ENCODE data around the gene SNRPF.
A peak's percentile ranks its signal among the peaks of the same experiment; 100 is the strongest.

Gene SNRPF

DNA sequence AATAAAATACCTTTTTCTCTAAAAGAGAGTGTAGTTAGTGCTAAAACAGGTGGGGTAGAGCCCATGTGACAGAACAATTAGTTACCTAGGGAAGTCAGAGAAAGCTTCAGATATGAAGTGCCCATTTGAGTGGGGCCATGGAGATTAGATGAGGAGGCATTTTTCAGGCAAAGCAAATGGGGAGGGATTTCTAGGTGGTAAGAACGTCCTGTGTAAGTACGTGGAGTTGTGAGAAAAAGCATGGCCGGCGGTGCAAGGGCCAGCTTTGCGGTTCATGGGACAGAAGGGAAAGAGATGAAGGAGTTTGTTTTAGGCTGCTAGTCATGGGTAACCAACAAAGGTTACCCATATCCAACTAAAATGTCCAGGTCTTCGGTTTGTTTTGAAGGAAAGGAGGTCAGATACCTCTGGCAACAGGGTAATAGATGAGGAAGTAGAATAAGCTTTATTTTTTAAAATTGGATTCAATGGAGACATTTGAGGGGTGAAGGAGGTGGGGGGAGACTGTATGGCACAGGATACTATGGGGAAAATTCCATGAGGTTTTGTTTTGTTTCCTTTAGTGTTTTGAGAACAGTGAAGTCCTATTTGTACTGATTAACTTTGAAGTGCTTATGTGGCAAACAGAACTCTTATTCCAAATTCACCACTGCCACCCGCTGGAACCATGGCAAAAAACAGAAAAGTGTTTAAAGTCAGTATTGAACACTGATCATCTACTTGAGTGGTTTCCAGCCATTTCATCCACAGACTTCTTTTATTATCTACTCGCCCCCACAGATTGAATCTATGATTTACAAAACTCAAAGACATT is 10.0 kb upstream of the SNRPF start:
- TF ChIP-seq CTCF (IDR thresholded peaks at IDR 0.05; ENCODE audit: low read depth, low read length), result peak; percentile 37
- DNase-seq (ENCODE audit: extremely low read depth, low read depth), result no peak

DNA sequence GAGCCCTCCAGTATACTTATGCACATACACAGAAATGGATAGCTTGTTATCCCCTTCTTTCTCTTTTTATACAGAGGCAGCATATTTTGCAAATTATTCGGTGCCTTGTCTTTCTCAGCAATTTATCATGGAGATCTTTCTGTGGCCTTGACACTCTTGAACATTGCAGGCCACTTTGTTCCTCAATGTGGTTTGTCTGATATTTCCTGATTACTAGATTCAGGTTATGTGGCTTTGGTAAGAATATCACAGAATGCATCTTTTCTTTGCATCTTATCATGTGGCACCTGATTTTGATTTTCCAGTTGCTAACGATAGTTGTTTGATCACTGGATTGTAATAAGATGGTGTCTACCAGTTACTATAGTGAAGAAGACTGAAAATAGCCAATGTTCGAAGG is 7.1 kb upstream of the SNRPF start:
- no peak for DNase-seq (ENCODE audit: extremely low read depth, low read depth)
- no peak for TF ChIP-seq CTCF (IDR thresholded peaks at IDR 0.05; ENCODE audit: low read depth, low read length)

GRCh38 chr12:95852133-95852532 is 6.6 kb upstream of the SNRPF start:
- no peak for DNase-seq (ENCODE audit: extremely low read depth, low read depth)
- no peak for TF ChIP-seq CTCF (IDR thresholded peaks at IDR 0.05; ENCODE audit: low read depth, low read length)

DNA sequence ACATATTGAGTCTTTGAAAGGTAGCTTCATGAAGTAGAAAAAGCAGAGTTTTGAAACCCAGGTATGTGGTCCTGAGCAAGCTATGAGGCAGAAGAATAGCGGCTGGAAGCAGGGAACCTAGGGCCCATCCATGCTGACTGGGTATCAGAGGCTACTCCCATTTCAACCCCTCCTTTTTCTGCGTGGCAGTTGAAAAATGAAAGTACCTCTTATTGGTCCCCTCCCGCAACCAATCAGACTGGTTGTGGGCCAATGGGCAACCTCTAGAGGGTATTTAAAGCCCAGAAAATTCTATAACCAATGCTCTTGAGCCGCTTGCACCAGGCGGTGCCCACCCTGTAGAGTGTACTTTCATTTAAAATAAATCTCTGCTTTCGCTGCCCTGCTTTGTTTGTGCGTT is 1.6 kb upstream of the SNRPF start:
- no peak for TF ChIP-seq CTCF (IDR thresholded peaks at IDR 0.05; ENCODE audit: low read depth, low read length)
- no peak for DNase-seq (ENCODE audit: extremely low read depth, low read depth)

DNA sequence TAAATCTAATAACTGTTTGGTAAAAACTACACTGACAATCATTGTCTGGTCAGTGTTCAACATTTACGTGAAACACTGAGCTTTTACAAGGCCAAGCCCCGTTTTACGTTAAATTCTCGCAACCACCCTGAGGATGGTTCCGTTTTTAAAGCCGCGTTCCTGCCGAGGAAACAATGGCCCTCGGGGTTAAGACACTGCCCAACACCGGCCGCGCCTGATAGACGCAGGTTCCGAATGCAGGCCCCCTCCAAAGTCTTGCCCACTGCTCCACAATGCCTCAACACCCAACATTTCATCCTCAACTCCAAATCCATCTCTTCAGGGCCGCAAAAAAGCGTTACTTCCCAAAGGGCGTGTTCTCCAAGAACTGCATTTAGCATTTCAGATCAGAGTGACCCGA is 953 bp upstream of the SNRPF start:
- no peak for TF ChIP-seq CTCF (IDR thresholded peaks at IDR 0.05; ENCODE audit: low read depth, low read length)
- no peak for DNase-seq (ENCODE audit: extremely low read depth, low read depth)

DNA sequence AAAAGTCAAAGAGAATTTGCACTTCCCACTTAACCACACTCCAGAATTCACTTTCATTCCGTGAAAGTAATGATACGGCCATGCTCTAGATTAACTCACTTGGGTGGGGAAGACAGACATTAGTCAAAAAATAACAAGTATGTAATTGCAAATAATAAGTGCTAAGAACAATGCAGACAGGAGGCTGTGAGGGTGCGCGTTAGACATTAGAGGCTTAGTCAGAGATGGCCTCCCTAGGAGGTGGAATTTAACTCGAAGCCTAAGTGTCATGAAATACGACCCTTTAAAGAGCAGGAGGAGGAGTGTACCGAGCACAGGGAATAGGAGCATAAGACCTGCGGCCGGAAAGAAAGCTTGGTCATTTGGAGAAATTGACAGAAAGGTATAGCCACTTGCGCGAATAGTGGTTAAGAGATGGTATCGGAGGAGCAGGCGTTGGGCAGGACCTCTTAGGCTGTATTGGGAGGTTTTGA is 628 bp downstream of the SNRPF start:
- no peak for DNase-seq (ENCODE audit: extremely low read depth, low read depth)
- no peak for TF ChIP-seq CTCF (IDR thresholded peaks at IDR 0.05; ENCODE audit: low read depth, low read length)

DNA sequence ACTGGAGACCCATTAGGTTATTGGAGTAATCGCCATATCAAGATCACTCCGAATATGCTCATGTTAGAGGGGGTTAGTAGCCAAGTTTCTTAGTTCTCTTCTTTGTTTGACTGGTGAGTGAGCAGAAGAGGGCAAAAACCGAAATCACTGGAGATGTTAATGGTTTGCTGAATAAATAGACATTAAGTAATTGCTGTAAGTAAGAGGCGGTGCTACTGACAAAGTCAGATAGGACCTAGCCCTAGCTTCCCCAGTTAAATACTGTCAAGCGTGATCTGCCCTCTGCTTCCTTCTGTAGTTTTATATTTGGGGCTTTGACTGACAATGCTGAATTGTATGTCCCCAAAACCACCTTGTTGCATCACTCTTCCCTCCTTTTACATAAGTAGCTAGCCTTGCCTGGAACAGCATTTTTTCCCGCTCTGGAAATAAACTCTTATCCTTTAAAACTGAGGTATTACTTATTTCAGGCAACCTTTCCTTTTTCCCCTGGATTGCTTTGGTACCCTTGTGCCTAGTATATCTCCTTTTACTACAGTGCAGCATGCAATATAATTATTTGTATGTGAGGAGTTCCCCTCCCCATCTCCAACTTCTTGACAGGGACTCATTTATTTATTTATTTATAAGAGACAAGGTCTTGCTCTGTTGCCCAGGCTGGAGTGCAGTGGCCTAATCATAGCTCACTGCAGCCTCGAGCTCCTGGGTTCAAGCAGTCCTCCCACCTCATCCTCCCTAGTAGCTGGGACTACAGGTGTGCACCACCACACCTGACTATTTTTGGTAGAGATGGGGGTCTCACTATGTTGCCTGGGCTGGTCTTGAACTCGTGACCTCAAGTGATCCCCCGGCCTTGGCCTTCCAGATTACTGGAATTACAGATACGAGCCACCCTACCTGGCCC is 1.4 kb downstream of the SNRPF start:
- no peak for TF ChIP-seq CTCF (IDR thresholded peaks at IDR 0.05; ENCODE audit: low read depth, low read length)
- DNase-seq (ENCODE audit: extremely low read depth, low read depth), result no peak

Measured in AG09319 (cell line).